SK-N-SH treated with all-trans-retinoic acid at 6 μM for 48 hours (cell line): ENCODE data around the gene RNF169.

ENCODE experiments used
- ARNTL ChIP-seq: fragments of 450-650 bp; formaldehyde crosslinking; IDR thresholded peaks from 2 replicates; pipeline ENCODE4 v1.5.0; 2020; ENCODE audit warnings: low read depth, mild to moderate bottlenecking, moderate library complexity, borderline replicate concordance
- PPARA ChIP-seq: fragments of 250-450 bp; sonication (Bioruptor Pico); IDR thresholded peaks from 2 replicates; pipeline ENCODE4 v1.5.0; 2020; ENCODE audit warnings: mild to moderate bottlenecking, borderline replicate concordance
- RARB ChIP-seq: fragments of 250-450 bp; sonication (Bioruptor Pico); IDR thresholded peaks from 2 replicates; pipeline ENCODE4 v1.8.0; 2021; ENCODE audit warnings: mild to moderate bottlenecking, moderate library complexity
- SNAI2 ChIP-seq: fragments of 250-450 bp; sonication (Bioruptor Pico); IDR thresholded peaks from 2 replicates; pipeline ENCODE4 v1.5.0; 2020; ENCODE audit warnings: mild to moderate bottlenecking, moderate library complexity
- TCF4 ChIP-seq: fragments of 250-450 bp; sonication (Bioruptor Pico); IDR thresholded peaks from 2 replicates; pipeline ENCODE4 v1.8.0; 2021; ENCODE audit warnings: mild to moderate bottlenecking, moderate library complexity, borderline replicate concordance
- TOX ChIP-seq: fragments of 250-450 bp; sonication (Bioruptor Pico); IDR thresholded peaks from 2 replicates; pipeline ENCODE4 v1.8.0; 2021; ENCODE audit warnings: mild to moderate bottlenecking, moderate library complexity, borderline replicate concordance
- ZFP3 ChIP-seq: fragments of 250-450 bp; sonication (Bioruptor Pico); IDR thresholded peaks from 2 replicates; pipeline ENCODE4 v1.5.0; 2020; ENCODE audit warnings: mild to moderate bottlenecking, moderate library complexity
- ZFP30 ChIP-seq: fragments of 450-650 bp; formaldehyde crosslinking; IDR thresholded peaks from 2 replicates; pipeline ENCODE4 v1.5.0; 2022; ENCODE audit warnings: mild to moderate bottlenecking, moderate library complexity
- ZNF8 ChIP-seq: fragments of 450-650 bp; formaldehyde crosslinking; IDR thresholded peaks from 2 replicates; pipeline ENCODE4 v1.5.0; 2020; ENCODE audit warnings: mild to moderate bottlenecking, moderate library complexity
- TF ChIP-seq, protein P1 (sequence below): fragments of 250-450 bp; sonication (Bioruptor Pico); IDR thresholded peaks from 2 replicates; pipeline ENCODE4 v1.8.0; 2021; ENCODE audit warnings: low read depth, mild to moderate bottlenecking, moderate library complexity, borderline replicate concordance
- TF ChIP-seq, protein P2 (sequence below): fragments of 250-450 bp; sonication (Bioruptor Pico); IDR thresholded peaks from 2 replicates; pipeline ENCODE4 v1.8.0; 2020; ENCODE audit warnings: mild to moderate bottlenecking, moderate library complexity, borderline replicate concordance
- TF ChIP-seq, protein P3 (sequence below): fragments of 250-450 bp; sonication (Bioruptor Pico); IDR thresholded peaks from 2 replicates; pipeline ENCODE4 v1.5.0; 2020; ENCODE audit warnings: mild to moderate bottlenecking, moderate library complexity
- TF ChIP-seq, protein P4 (sequence below): fragments of 250-450 bp; sonication (Bioruptor Pico); IDR thresholded peaks from 2 replicates; pipeline ENCODE4 v1.5.1; 2020; ENCODE audit warnings: low read depth, mild to moderate bottlenecking, moderate library complexity

DNA sequence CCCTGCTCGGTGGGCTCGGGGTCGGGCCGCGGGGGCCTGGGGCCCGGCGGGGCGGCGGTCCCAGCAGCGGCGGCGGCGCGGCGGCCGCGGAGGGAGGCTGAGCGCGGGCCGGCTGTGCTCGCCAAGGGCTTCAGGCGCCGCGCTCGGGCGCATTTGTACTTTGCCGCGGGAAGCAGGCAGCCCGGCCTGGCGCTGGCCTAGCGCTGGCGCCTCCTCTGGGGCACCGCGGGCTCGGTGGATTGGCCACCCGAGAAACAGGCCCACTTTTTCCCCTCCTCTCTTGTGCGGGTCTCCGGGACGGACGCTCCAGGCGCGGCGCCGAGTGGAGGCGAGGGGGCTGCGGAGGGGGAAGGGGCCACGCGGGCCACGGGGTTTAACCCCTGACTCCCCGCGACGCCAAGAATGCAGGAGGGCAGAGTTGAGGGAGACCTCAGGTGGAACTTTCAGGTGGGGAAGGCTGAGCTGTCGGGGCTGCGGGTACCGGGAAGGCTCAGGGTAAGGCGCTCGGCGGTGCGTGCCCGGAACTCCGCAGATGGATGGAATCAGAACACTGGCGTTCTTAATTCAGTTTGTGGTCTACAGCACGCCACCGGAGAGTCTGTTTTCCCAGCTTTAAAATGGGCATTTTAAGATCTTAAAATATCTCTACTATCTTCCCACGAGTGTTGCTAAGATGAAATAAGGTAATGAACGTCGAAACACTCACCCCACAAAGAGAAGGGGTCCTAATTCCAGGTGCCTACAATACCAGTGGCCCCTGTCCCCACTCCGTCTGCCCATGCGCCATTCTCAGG lies 17.2 kb upstream of the RNF169 start, which contains the start of gene CHRDL2:
- TF ChIP-seq ZFP3 (no peak), ZNF8 (CRISPR knock-in tag) (no peak), ZFP30 (no peak), PPARA (CRISPR knock-in tag) (no peak), SNAI2 (no peak), RARB (no peak), TCF4 (CRISPR knock-in tag) (no peak), ARNTL (CRISPR knock-in tag) (no peak), TOX (CRISPR knock-in tag) (no peak)
- TF ChIP-seq, protein P1, sequence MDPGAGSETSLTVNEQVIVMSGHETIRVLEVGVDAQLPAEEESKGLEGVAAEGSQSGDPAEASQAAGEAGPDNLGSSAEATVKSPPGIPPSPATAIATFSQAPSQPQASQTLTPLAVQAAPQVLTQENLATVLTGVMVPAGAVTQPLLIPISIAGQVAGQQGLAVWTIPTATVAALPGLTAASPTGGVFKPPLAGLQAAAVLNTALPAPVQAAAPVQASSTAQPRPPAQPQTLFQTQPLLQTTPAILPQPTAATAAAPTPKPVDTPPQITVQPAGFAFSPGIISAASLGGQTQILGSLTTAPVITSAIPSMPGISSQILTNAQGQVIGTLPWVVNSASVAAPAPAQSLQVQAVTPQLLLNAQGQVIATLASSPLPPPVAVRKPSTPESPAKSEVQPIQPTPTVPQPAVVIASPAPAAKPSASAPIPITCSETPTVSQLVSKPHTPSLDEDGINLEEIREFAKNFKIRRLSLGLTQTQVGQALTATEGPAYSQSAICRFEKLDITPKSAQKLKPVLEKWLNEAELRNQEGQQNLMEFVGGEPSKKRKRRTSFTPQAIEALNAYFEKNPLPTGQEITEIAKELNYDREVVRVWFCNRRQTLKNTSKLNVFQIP, result no peak
- TF ChIP-seq, protein P2, sequence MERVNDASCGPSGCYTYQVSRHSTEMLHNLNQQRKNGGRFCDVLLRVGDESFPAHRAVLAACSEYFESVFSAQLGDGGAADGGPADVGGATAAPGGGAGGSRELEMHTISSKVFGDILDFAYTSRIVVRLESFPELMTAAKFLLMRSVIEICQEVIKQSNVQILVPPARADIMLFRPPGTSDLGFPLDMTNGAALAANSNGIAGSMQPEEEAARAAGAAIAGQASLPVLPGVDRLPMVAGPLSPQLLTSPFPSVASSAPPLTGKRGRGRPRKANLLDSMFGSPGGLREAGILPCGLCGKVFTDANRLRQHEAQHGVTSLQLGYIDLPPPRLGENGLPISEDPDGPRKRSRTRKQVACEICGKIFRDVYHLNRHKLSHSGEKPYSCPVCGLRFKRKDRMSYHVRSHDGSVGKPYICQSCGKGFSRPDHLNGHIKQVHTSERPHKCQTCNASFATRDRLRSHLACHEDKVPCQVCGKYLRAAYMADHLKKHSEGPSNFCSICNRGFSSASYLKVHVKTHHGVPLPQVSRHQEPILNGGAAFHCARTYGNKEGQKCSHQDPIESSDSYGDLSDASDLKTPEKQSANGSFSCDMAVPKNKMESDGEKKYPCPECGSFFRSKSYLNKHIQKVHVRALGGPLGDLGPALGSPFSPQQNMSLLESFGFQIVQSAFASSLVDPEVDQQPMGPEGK, result no peak
- TF ChIP-seq, protein P3, sequence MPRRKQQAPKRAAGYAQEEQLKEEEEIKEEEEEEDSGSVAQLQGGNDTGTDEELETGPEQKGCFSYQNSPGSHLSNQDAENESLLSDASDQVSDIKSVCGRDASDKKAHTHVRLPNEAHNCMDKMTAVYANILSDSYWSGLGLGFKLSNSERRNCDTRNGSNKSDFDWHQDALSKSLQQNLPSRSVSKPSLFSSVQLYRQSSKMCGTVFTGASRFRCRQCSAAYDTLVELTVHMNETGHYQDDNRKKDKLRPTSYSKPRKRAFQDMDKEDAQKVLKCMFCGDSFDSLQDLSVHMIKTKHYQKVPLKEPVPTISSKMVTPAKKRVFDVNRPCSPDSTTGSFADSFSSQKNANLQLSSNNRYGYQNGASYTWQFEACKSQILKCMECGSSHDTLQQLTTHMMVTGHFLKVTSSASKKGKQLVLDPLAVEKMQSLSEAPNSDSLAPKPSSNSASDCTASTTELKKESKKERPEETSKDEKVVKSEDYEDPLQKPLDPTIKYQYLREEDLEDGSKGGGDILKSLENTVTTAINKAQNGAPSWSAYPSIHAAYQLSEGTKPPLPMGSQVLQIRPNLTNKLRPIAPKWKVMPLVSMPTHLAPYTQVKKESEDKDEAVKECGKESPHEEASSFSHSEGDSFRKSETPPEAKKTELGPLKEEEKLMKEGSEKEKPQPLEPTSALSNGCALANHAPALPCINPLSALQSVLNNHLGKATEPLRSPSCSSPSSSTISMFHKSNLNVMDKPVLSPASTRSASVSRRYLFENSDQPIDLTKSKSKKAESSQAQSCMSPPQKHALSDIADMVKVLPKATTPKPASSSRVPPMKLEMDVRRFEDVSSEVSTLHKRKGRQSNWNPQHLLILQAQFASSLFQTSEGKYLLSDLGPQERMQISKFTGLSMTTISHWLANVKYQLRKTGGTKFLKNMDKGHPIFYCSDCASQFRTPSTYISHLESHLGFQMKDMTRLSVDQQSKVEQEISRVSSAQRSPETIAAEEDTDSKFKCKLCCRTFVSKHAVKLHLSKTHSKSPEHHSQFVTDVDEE, result no peak
- TF ChIP-seq, protein P4, sequence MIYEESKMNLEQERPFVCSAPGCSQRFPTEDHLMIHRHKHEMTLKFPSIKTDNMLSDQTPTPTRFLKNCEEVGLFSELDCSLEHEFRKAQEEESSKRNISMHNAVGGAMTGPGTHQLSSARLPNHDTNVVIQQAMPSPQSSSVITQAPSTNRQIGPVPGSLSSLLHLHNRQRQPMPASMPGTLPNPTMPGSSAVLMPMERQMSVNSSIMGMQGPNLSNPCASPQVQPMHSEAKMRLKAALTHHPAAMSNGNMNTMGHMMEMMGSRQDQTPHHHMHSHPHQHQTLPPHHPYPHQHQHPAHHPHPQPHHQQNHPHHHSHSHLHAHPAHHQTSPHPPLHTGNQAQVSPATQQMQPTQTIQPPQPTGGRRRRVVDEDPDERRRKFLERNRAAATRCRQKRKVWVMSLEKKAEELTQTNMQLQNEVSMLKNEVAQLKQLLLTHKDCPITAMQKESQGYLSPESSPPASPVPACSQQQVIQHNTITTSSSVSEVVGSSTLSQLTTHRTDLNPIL, result no peak
